D721Med (cell line): ENCODE results near the gene VWDE.
A peak's percentile ranks its signal among the peaks of the same experiment; 100 is the strongest.

Experiments
- DNase-seq: peaks from one replicate; pipeline ENCODE4 v3.0.0; 2011; ENCODE audit warnings: low spot score; ENCODE audit not compliant: insufficient read length
- FAIRE-seq: peaks from 2 replicates; lab custom pipeline; 2011; peaks lifted over from hg19 to GRCh38; lab: Jason Lieb, UNC
- CTCF ChIP-seq: IDR thresholded peaks from 2 replicates; pipeline ENCODE4 v1.5.1; 2012; ENCODE audit warnings: mild to moderate bottlenecking, control low read depth; ENCODE audit not compliant: insufficient read depth; ENCODE audit errors: missing control alignments

Gene VWDE

GRCh38 chr7:12385364-12385786, 18.3 kb downstream of the VWDE start:
- peak; percentile 91 for FAIRE-seq
- DNase-seq, result no peak
- no peak for TF ChIP-seq CTCF

GRCh38 chr7:12383377-12383776, 20.3 kb downstream of the VWDE start:
- FAIRE-seq (no peak), DNase-seq (no peak)
- TF ChIP-seq CTCF, result no peak

GRCh38 chr7:12378389-12378788, 25.3 kb downstream of the VWDE start:
- DNase-seq, result no peak
- no peak for FAIRE-seq
- no peak for TF ChIP-seq CTCF

GRCh38 chr7:12377406-12377805, 26.3 kb downstream of the VWDE start:
- FAIRE-seq, result no peak
- DNase-seq, result no peak
- TF ChIP-seq CTCF, result no peak

- no peak for TF ChIP-seq CTCF
- DNase-seq, result no peak
- FAIRE-seq, result no peak
Measured at GRCh38 chr7:12373580-12374263, 29.9 kb downstream of the VWDE start.

- TF ChIP-seq CTCF, result no peak
- DNase-seq, result no peak
- no peak for FAIRE-seq
Measured at GRCh38 chr7:12370249-12370648, 33.4 kb downstream of the VWDE start.

GRCh38 chr7:12369756-12370155, 33.9 kb downstream of the VWDE start:
- FAIRE-seq (no peak), DNase-seq (no peak)
- TF ChIP-seq CTCF, result no peak
